MCF 10A (cell line): ENCODE data around the gene EFNB3. TPM values are rescaled to one million over a fixed set of nuclear protein-coding genes. Genes with fewer than 3 reads are reported as not detected.

Source experiments
- BruUV-seq: library from RNA; stranded (reverse); fragments of 400-500 nt; replicated peaks from 2 replicates; lab custom pipeline; 2021; lab: Mats Ljungman, UMichigan
- CTCF ChIA-PET: fragments of 300-600 bp; sonication (Branson Sonifier 250); formaldehyde crosslinking; extraction: SDS; loops from one replicate; lab custom pipeline; 2021; ENCODE audit warnings: antibody characterized with exemption, inconsistent platforms; lab: Yijun Ruan, JAX
- POLR2A ChIA-PET: fragments of 300-600, 350-650 bp; sonication (Branson Sonifier 250); formaldehyde crosslinking; extraction: SDS; loops from one replicate; lab custom pipeline; 2020; ENCODE audit warnings: antibody characterized with exemption, inconsistent platforms; lab: Yijun Ruan, JAX
- DNase-seq: peaks from one replicate; pipeline ENCODE4 v3.0.0-alpha.2; 2018; ENCODE audit not compliant: unreplicated experiment
- H3K27ac Mint-ChIP-seq: one replicate; pipeline ENCODE4 v1.8.0; 2022; ENCODE audit warnings: mild to moderate bottlenecking, low read depth, mixed read lengths; ENCODE audit not compliant: unreplicated experiment
- H3K27me3 Mint-ChIP-seq: one replicate; pipeline ENCODE4 v1.8.0; 2022; ENCODE audit warnings: mixed read lengths; ENCODE audit not compliant: insufficient read depth, unreplicated experiment
- H3K36me3 Mint-ChIP-seq: one replicate; pipeline ENCODE4 v1.8.0; 2022; ENCODE audit warnings: mild to moderate bottlenecking, moderate library complexity, mixed read lengths; ENCODE audit not compliant: insufficient read depth, unreplicated experiment
- H3K4me1 Mint-ChIP-seq: one replicate; pipeline ENCODE4 v1.8.0; 2022; ENCODE audit warnings: mixed read lengths; ENCODE audit not compliant: insufficient read depth, unreplicated experiment
- H3K4me3 Mint-ChIP-seq: one replicate; pipeline ENCODE4 v1.8.0; 2022; ENCODE audit warnings: mild to moderate bottlenecking, moderate library complexity, mixed read lengths; ENCODE audit not compliant: unreplicated experiment
- H3K9me3 Mint-ChIP-seq: one replicate; pipeline ENCODE4 v1.8.0; 2022; ENCODE audit warnings: mixed read lengths; ENCODE audit not compliant: unreplicated experiment
- CTCF ChIP-seq: fragments of 200-600 bp; IDR thresholded peaks from one replicate; pipeline ENCODE4 v1.8.0; 2022; ENCODE audit warnings: antibody characterized with exemption, mild to moderate bottlenecking; ENCODE audit not compliant: unreplicated experiment
- intact Hi-C: fragments of 100-400 bp; cut with micrococcal nuclease; formaldehyde crosslinking; loops from 2 replicates; pipeline ENCODE4 v1.14.1; 2022
- total RNA-seq: library from RNA; stranded (reverse); gene quantifications from 2 replicates; pipeline ENCODE4 v1.2.3, GENCODE V29; 2022

EFNB3 gene
- total RNA-seq, 1 experiment from 2014 or later = 1.4 TPM

GRCh38 chr17:7727886-7728285, 22.9 kb downstream of the EFNB3 start:
- Mint-ChIP-seq H3K4me1 (peaks cover 5% of the 10 kb centered on the region), H3K4me3 (no peak overlapping the region), H3K9me3 (no peaks in the 10 kb centered on the region), H3K27me3 (peaks cover 12% of the 10 kb centered on the region), H3K27ac (no peak overlapping the region), H3K36me3 (no peaks in the 10 kb centered on the region)
- TF ChIP-seq CTCF = no peak
- BruUV-seq = no TSS peak
- CTCF ChIA-PET = interaction anchor here (0.8 to 0.9 kb wide), 3 partner anchors 16 to 136 kb away, joined by 3 read pairs; partner anchors contain the start of gene WRAP53
- POLR2A ChIA-PET = interaction anchor here (0.6 to 1.2 kb wide), 4 partner anchors 39 to 170 kb away, joined by 3 read pairs; partner anchors contain the start of gene WRAP53
- DNase-seq = no peak
- intact Hi-C loops = no loop called here

- no peak for DNase-seq
- TF ChIP-seq CTCF = no peak
- no peak overlapping the region for H3K27ac Mint-ChIP-seq
- H3K27me3 Mint-ChIP-seq = no peaks in the 10 kb centered on the region
- no peaks in the 10 kb centered on the region for H3K36me3 Mint-ChIP-seq
- BruUV-seq = no TSS peak
- intact Hi-C loops = no loop called here
- ChIA-PET POLR2A (no interaction called here), CTCF (interaction anchor here (0.6 to 2.1 kb wide), 4 partner anchors 14 to 689 kb away, joined by 3 to 11 read pairs (median 5); no protein-coding TSS in a partner anchor)
- peaks cover 5% of the 10 kb centered on the region for H3K4me1 Mint-ChIP-seq
- H3K9me3 Mint-ChIP-seq = no peaks in the 10 kb centered on the region
- no peak overlapping the region for H3K4me3 Mint-ChIP-seq
These were observed 24.8 kb downstream of the EFNB3 start for GRCh38 chr17:7729816-7730215.

- ChIA-PET POLR2A (no interaction called here), CTCF (no interaction called here)
- no peaks in the 10 kb centered on the region for H3K9me3 Mint-ChIP-seq
- peaks cover 25% of the 10 kb centered on the region for H3K27me3 Mint-ChIP-seq
- H3K36me3 Mint-ChIP-seq = no peaks in the 10 kb centered on the region
- DNase-seq = no peak
- intact Hi-C loops = no loop called here
- no TSS peak for BruUV-seq
- no peak overlapping the region for H3K4me3 Mint-ChIP-seq
- no peaks in the 10 kb centered on the region for H3K4me1 Mint-ChIP-seq
- no peak overlapping the region for H3K27ac Mint-ChIP-seq
- no peak for TF ChIP-seq CTCF
These were observed 28.1 kb downstream of the EFNB3 start for GRCh38 chr17:7732981-7733539.

- CTCF ChIA-PET = interaction anchor here (0.9 to 1.4 kb wide), 2 partner anchors 8 to 98 kb away, joined by 3 to 4 read pairs; no protein-coding TSS in a partner anchor
- POLR2A ChIA-PET = interaction anchor here (0.7 kb wide), 1 partner anchor 11 kb away, joined by 3 read pairs; no protein-coding TSS in a partner anchor
- Mint-ChIP-seq H3K36me3 (no peaks in the 10 kb centered on the region), H3K27me3 (peaks cover 56% of the 10 kb centered on the region), H3K4me3 (no peak overlapping the region), H3K4me1 (peaks cover 6% of the 10 kb centered on the region), H3K9me3 (no peaks in the 10 kb centered on the region), H3K27ac (no peak overlapping the region)
- intact Hi-C loops = no loop called here
- DNase-seq = no peak
- no TSS peak for BruUV-seq
- no peak for TF ChIP-seq CTCF
These were observed 32.6 kb downstream of the EFNB3 start for GRCh38 chr17:7737601-7738000.
